OCI-LY1 (cell line): ENCODE results near the gene KIF20B.

Experiments used
- H2AFZ ChIP-seq: fragments of 200-600 bp; sonication (generic), shearing (Covaris generic); 2 replicates; pipeline ENCODE4 v1.6.0; 2014; ENCODE audit warnings: antibody characterized with exemption, mild to moderate bottlenecking, low read length
- H3F3A ChIP-seq: fragments of 200-600 bp; sonication (generic), shearing (Covaris generic); 2 replicates; pipeline ENCODE4 v1.6.0; 2014; ENCODE audit warnings: mild to moderate bottlenecking, antibody characterized with exemption, low read length, moderate library complexity; ENCODE audit not compliant: insufficient read depth
- H3K27ac ChIP-seq: fragments of 200-600 bp; sonication (generic); 2 replicates; pipeline ENCODE4 v1.5.1; 2014; ENCODE audit warnings: low read length, mixed run types, mild to moderate bottlenecking, low read depth; ENCODE audit not compliant: poor library complexity, severe bottlenecking
- H3K27me3 ChIP-seq: fragments of 200-600 bp; sonication (generic); 2 replicates; pipeline ENCODE4 v1.6.0; 2014; ENCODE audit warnings: antibody characterized with exemption, mild to moderate bottlenecking, low read length, moderate library complexity; ENCODE audit not compliant: insufficient read depth
- H3K36me3 ChIP-seq: fragments of 200-600 bp; sonication (generic); 2 replicates; pipeline ENCODE4 v1.6.1; 2014; ENCODE audit warnings: mild to moderate bottlenecking, antibody characterized with exemption, low read length, moderate library complexity, mixed read lengths; ENCODE audit not compliant: insufficient read depth
- H3K4me1 ChIP-seq: fragments of 200-600 bp; sonication (generic); 2 replicates; pipeline ENCODE4 v1.5.1; 2014; ENCODE audit warnings: mild to moderate bottlenecking, low read length, moderate library complexity; ENCODE audit not compliant: insufficient read depth, severe bottlenecking
- H3K4me2 ChIP-seq: fragments of 200-600 bp; sonication (generic), shearing (Covaris generic); 2 replicates; pipeline ENCODE4 v1.6.1; 2014; ENCODE audit warnings: low read length
- H3K4me3 ChIP-seq: fragments of 200-600 bp; sonication (generic); 2 replicates; pipeline ENCODE4 v1.5.1; 2014; ENCODE audit warnings: low read length, low read depth, mild to moderate bottlenecking, mixed read lengths; ENCODE audit not compliant: poor library complexity, severe bottlenecking
- H3K79me2 ChIP-seq: fragments of 200-600 bp; shearing (Covaris generic); 2 replicates; pipeline ENCODE4 v1.6.1; 2016; ENCODE audit warnings: mixed run types, low read length, mixed read lengths; ENCODE audit not compliant: insufficient read depth
- H3K9ac ChIP-seq: fragments of 200-600 bp; sonication (generic), shearing (Covaris generic); 2 replicates; pipeline ENCODE4 v1.6.1; 2014; ENCODE audit warnings: mild to moderate bottlenecking, low read length, mixed read lengths
- H3K9me2 ChIP-seq: fragments of 200-600 bp; sonication (generic), shearing (Covaris generic); 2 replicates; pipeline ENCODE4 v1.6.1; 2014; ENCODE audit warnings: low read depth, mild to moderate bottlenecking, low read length, mixed read lengths
- H3K9me3 ChIP-seq: fragments of 200-600 bp; shearing (Covaris generic); 2 replicates; pipeline ENCODE4 v1.6.1; 2014; ENCODE audit warnings: low read length, mixed read lengths
- H4K20me1 ChIP-seq: fragments of 200-600 bp; sonication (generic), shearing (Covaris generic); 2 replicates; pipeline ENCODE4 v1.6.0; 2016; ENCODE audit warnings: mild to moderate bottlenecking, low read length; ENCODE audit not compliant: insufficient read depth
- EZH2 ChIP-seq: fragments of 200-600 bp; sonication (generic), shearing (Covaris generic); IDR thresholded peaks from 2 replicates; pipeline ENCODE4 v1.8.0; 2017; ENCODE audit warnings: borderline replicate concordance, mixed run types, mild to moderate bottlenecking, antibody characterized with exemption, low read length, moderate library complexity, mixed read lengths
- TF ChIP-seq, protein P1 (sequence below): fragments of 200-600 bp; sonication (generic), shearing (Covaris generic); IDR thresholded peaks from 2 replicates; pipeline ENCODE4 v1.5.1; 2017; ENCODE audit warnings: mild to moderate bottlenecking, antibody characterized with exemption, low read length, moderate library complexity, mixed read lengths

KIF20B gene

DNA sequence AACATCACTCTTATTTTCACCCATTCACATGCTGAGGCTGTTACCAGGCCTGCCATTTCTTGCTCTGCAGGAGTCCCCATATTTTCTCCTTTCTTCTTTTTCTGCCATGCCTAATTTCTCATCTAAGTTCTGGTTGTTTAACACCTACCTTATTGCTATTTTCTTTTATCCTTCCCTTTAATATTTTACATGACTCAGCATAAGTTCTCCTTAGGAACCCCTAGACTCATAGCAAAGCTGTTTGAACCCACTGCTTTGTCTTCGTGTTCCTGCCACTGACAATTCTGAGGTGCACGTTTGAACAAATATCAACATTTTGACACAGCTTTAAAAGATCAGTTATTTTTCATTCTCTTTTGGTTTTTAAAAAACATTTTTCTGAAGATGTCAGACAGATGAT is 98.2 kb downstream of the KIF20B start:
- Histone ChIP-seq H3K36me3 (no peaks in the 10 kb centered on the region), H3K4me3 (no peak overlapping the region), H3K4me1 (no peaks in the 10 kb centered on the region), H3F3A (no peaks in the 10 kb centered on the region), H2AFZ (no peak overlapping the region), H3K27me3 (no peaks in the 10 kb centered on the region), H3K9me2 (no peaks in the 10 kb centered on the region), H3K79me2 (no peaks in the 10 kb centered on the region), H3K9me3 (no peaks in the 10 kb centered on the region), H3K4me2 (no peak overlapping the region), H3K27ac (no peak overlapping the region), H3K9ac (no peak overlapping the region), H4K20me1 (no peaks in the 10 kb centered on the region)
- no peak for TF ChIP-seq EZH2
- TF ChIP-seq, protein P1, sequence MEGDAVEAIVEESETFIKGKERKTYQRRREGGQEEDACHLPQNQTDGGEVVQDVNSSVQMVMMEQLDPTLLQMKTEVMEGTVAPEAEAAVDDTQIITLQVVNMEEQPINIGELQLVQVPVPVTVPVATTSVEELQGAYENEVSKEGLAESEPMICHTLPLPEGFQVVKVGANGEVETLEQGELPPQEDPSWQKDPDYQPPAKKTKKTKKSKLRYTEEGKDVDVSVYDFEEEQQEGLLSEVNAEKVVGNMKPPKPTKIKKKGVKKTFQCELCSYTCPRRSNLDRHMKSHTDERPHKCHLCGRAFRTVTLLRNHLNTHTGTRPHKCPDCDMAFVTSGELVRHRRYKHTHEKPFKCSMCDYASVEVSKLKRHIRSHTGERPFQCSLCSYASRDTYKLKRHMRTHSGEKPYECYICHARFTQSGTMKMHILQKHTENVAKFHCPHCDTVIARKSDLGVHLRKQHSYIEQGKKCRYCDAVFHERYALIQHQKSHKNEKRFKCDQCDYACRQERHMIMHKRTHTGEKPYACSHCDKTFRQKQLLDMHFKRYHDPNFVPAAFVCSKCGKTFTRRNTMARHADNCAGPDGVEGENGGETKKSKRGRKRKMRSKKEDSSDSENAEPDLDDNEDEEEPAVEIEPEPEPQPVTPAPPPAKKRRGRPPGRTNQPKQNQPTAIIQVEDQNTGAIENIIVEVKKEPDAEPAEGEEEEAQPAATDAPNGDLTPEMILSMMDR = no peak

DNA sequence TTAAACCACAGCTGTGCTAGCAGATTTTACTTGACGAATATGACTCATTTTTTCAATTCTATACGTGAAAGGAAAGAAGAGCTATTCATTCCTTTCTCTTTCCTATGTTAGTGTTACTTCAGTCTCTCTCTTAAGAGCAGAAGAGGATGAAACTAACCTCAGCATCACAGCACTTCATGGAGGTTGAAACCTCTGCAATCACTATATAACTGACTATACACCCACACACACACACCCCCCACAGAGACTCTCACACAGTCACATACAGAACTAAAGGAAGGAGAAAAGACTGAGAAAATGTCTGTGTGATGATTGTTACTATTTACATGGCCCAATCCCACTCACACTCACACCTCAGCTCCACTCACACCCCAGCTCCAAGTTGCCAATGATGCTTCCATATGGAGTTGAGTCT is 104.2 kb downstream of the KIF20B start:
- no peak overlapping the region for H3K4me2 ChIP-seq

DNA sequence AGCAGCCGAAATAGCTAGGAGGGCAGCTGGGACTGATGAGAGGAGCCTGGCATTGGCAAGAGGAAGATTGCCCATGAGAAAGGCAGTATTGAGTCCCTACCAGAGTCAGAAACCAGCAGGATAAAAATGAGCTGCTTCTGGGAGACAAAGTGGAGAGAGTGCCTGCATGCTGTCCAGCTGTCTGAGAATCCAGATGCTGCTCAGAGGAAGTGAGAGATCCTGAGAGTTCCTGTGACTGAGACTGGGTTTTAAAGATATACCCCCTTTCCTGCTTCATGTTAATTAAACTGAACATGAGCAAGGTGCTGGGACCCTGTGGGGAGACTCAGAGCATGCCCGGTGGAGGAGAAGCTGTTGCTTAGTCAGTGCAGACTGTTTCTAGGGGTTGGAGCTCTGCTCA is 107.5 kb downstream of the KIF20B start:
- Histone ChIP-seq H3K27me3 (no peaks in the 10 kb centered on the region), H3K4me2 (no peak overlapping the region), H3K9me2 (no peaks in the 10 kb centered on the region), H3K4me1 (no peaks in the 10 kb centered on the region), H3K79me2 (no peaks in the 10 kb centered on the region), H2AFZ (no peak overlapping the region), H4K20me1 (no peaks in the 10 kb centered on the region), H3K36me3 (no peaks in the 10 kb centered on the region), H3F3A (no peaks in the 10 kb centered on the region), H3K9ac (no peak overlapping the region), H3K9me3 (no peaks in the 10 kb centered on the region), H3K4me3 (no peak overlapping the region), H3K27ac (no peak overlapping the region)
- TF ChIP-seq, protein P1 = no peak
- TF ChIP-seq EZH2 = no peak

More for the DNA sequence above, 104.2 kb downstream of the KIF20B start:
- no peaks in the 10 kb centered on the region for H4K20me1 ChIP-seq
- H3K9me3 ChIP-seq = no peaks in the 10 kb centered on the region
- H3K4me1 ChIP-seq = no peaks in the 10 kb centered on the region
- no peak for TF ChIP-seq EZH2
- TF ChIP-seq, protein P1 = no peak
- no peaks in the 10 kb centered on the region for H3K9me2 ChIP-seq
- H3K9ac ChIP-seq = no peak overlapping the region
- no peak overlapping the region for H3K4me3 ChIP-seq
- H3K27me3 ChIP-seq = no peaks in the 10 kb centered on the region
- H3K79me2 ChIP-seq = no peaks in the 10 kb centered on the region
- H3K36me3 ChIP-seq = no peaks in the 10 kb centered on the region
- H3K27ac ChIP-seq = no peak overlapping the region
- no peaks in the 10 kb centered on the region for H3F3A ChIP-seq
- H2AFZ ChIP-seq = no peak overlapping the region
